Esophagus (tissue), 2 donors: ENCODE data around the gene SAP130. TPM values are rescaled to one million over a fixed set of nuclear protein-coding genes. Genes with fewer than 3 reads are reported as not detected.

Source experiments
- H3K27ac ChIP-seq, 2 donors: one replicate each; pipeline ENCODE4 v1.5.1; 2013; ENCODE audit warnings: low read depth in 2 of 2, mild to moderate bottlenecking in 2 of 2, inconsistent platforms in 1 of 2, low read length in 1 of 2, moderate library complexity in 1 of 2
- H3K27me3 ChIP-seq, 2 donors: one replicate each; pipeline ENCODE4 v1.6.1; 2013; ENCODE audit warnings: low read length in 2 of 2, control low read depth in 1 of 2, mild to moderate bottlenecking in 1 of 2; ENCODE audit not compliant: insufficient read depth in 2 of 2, control insufficient read depth in 1 of 2
- H3K36me3 ChIP-seq, 2 donors: one replicate each; pipeline ENCODE4 v1.6.1; 2013; ENCODE audit warnings: low read length in 1 of 2; ENCODE audit not compliant: control insufficient read depth in 2 of 2, insufficient read depth in 2 of 2
- H3K4me1 ChIP-seq, 2 donors: one replicate each; pipeline ENCODE4 v1.6.1; 2013; ENCODE audit warnings: low read length in 1 of 2; ENCODE audit not compliant: control insufficient read depth in 2 of 2, insufficient read depth in 2 of 2
- H3K4me3 ChIP-seq, 2 donors: one replicate each; pipeline ENCODE4 v1.5.1; 2013; ENCODE audit warnings: low read length in 2 of 2, mild to moderate bottlenecking in 2 of 2, low read depth in 1 of 2, moderate library complexity in 1 of 2
- H3K9me3 ChIP-seq, 2 donors: one replicate each; pipeline ENCODE4 v1.6.1; 2013; ENCODE audit warnings: mild to moderate bottlenecking in 2 of 2, low read depth in 1 of 2, low read length in 1 of 2, moderate library complexity in 1 of 2; ENCODE audit not compliant: control insufficient read depth in 2 of 2, insufficient read depth in 1 of 2
- WGBS, 2 donors: extraction: QIAGEN DNeasy Blood & Tissue Kit; methylation state at CpG; one replicate each; pipeline ENCODE4 v1.1.7; 2013; 5-methylcytosine and 5-hydroxymethylcytosine counted together
- polyA plus RNA-seq, 2 donors: library from polyadenylated mRNA; stranded (reverse); fragments of 200-250 nt; gene quantifications; one replicate each; pipeline ENCODE4 v1.2.3, GENCODE V29; 2013
- donor health status: healthy with polysubstance abuse.
- donor health status: Bipolar disorder and iron deficiency.

SAP130 gene
- polyA plus RNA-seq, 2 donors, result 6.3 to 7.3 TPM

DNA sequence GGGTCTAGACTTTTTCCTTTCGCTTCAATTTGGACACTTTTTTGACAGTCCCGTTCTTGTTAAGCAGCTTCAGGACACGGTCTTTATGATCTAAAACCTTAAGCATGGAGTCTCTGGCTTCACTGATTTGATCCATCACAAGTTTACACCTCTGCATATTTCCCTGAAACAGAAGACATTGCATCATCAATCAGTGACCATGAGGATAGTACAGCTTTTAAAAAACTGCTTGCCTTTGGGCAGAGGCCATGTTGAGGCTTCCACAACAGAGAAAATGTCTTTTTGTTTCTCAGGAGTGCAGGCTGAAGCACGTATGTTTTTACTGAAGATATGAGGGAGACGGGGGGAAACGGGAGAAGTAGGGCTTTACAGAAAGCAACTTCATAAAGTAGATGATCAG lies 85.9 kb downstream of the SAP130 start:
- Histone ChIP-seq H3K9me3 (no peaks in the 10 kb centered on the region), H3K27ac (no peak overlapping the region), H3K36me3 (peaks cover 14 to 15% of the 10 kb centered on the region in 2 donors), H3K27me3 (no peaks in the 10 kb centered on the region), H3K4me1 (no peaks in the 10 kb centered on the region), H3K4me3 (no peak overlapping the region)
- WGBS, 2 donors, result 92 to 95% methylated on average over 6 of the region's 6 CpGs

GRCh38 chr2:127941461-127941860 lies 86.4 kb downstream of the SAP130 start:
- WGBS, 2 donors, result 92 to 95% methylated on average over 9 of the region's 9 CpGs
- Histone ChIP-seq H3K9me3 (no peaks in the 10 kb centered on the region), H3K27ac (no peak overlapping the region), H3K27me3 (no peaks in the 10 kb centered on the region), H3K4me1 (no peaks in the 10 kb centered on the region), H3K36me3 (peaks cover 12 to 15% of the 10 kb centered on the region in 2 donors), H3K4me3 (no peak overlapping the region)

DNA sequence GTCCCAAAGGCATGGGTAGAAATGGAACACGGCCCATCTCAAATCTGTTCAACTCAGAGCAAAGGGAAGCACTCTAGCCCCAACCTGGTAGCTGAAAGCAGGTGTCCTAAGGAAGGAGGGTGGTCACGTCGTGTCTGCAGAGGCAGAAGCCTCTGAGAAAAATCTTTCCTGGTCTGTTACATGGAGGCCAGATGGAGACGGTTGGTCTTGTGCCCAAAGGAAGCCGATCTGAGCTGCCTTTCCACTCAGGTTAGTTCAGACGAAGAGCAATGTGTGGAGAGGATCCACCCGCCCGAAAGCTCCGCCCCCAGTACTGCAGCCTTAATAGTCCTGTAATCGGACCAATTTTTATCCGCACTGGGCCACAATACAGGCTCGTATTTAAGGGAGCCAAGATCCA lies 87.2 kb downstream of the SAP130 start:
- Histone ChIP-seq H3K9me3 (no peaks in the 10 kb centered on the region), H3K4me1 (no peaks in the 10 kb centered on the region), H3K27me3 (no peaks in the 10 kb centered on the region), H3K4me3 (no peak overlapping the region), H3K36me3 (peaks cover 6 to 15% of the 10 kb centered on the region in 2 donors), H3K27ac (no peak overlapping the region)
- 86% methylated on average over 12 of the region's 12 CpGs for WGBS, 2 donors

GRCh38 chr2:127935337-127935736 lies 92.5 kb downstream of the SAP130 start:
- H3K4me1 ChIP-seq, result no peaks in the 10 kb centered on the region
- H3K27me3 ChIP-seq, result no peaks in the 10 kb centered on the region
- H3K36me3 ChIP-seq, result no peaks in the 10 kb centered on the region
- H3K4me3 ChIP-seq, result no peak overlapping the region
- 91 to 93% methylated on average over 6 of the region's 6 CpGs for WGBS, 2 donors
- no peaks in the 10 kb centered on the region for H3K9me3 ChIP-seq
- H3K27ac ChIP-seq, result no peak overlapping the region

- Histone ChIP-seq H3K9me3 (no peaks in the 10 kb centered on the region), H3K27ac (no peak overlapping the region), H3K4me3 (no peak overlapping the region), H3K36me3 (no peaks in the 10 kb centered on the region), H3K4me1 (no peaks in the 10 kb centered on the region), H3K27me3 (no peaks in the 10 kb centered on the region)
- 57 to 67% methylated on average over 7 of the region's 7 CpGs for WGBS, 2 donors
Measured at GRCh38 chr2:127932199-127932876, 95.5 kb downstream of the SAP130 start.

DNA sequence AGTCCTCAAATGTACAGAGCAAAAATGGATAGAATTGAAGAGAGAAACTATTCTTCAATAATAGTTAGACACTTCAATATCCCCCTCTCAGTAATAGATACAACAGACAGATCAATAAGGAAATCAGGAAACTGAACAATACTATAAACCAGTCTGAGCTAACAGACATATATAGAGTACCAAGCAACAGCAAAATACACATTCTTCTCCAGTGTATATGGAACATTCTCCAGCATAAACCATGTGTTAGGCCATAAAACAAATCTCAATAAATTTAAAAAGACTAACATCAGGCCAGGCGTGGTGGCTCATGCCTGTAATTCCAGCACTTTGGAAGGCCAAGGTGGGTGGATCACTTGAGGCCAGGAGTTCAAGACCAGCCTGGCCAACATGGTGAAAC lies 98.4 kb downstream of the SAP130 start:
- Histone ChIP-seq H3K4me3 (no peak overlapping the region), H3K27me3 (no peaks in the 10 kb centered on the region), H3K27ac (no peak overlapping the region)

DNA sequence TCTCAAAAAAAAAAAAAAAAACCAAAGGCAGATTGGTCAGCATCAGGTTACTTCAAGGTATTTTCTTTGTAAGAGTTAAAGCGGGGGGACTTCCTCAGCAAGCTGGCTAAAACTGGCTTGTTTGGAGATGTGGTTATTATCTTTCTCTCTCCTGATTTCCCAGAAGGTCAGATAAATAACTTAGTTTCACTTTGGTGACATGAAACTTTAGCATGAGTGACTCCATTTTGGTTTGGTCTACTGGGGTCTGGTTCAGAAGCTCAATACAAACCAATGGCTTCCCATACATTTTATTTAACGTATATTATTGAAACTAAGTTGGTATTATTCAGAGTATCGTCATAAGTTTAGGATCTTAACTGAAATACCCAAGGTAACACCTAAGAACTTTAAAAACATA lies 100.5 kb downstream of the SAP130 start:
- Histone ChIP-seq H3K9me3 (no peaks in the 10 kb centered on the region), H3K4me1 (no peaks in the 10 kb centered on the region), H3K27ac (no peak overlapping the region), H3K27me3 (no peaks in the 10 kb centered on the region), H3K4me3 (no peak overlapping the region), H3K36me3 (no peaks in the 10 kb centered on the region)
- WGBS, 2 donors, result 91 to 92% methylated on average over 3 of the region's 3 CpGs

More for the DNA sequence above, 98.4 kb downstream of the SAP130 start:
- no peaks in the 10 kb centered on the region for H3K9me3 ChIP-seq
- H3K4me1 ChIP-seq, result no peaks in the 10 kb centered on the region
- no peaks in the 10 kb centered on the region for H3K36me3 ChIP-seq
- WGBS, 2 donors, result 88 to 92% methylated on average over 1 of the region's 1 CpG

DNA sequence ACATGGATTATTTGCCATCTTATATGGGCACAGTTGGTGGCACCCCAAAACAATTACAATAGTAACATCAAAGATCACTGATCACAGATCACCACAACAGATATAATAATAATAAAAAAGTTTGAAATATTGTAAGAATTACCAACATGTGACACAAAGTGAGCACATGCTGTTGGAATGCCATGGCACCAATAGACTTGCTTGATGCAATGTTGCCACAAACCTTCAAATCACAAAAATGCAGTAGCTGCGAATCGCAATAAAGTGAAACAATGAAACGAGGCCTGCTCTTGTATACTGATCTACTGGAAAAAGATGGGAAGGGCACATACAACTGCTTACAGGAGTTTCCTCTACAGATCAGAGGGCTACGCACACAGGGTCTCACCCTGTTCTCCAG lies 109.9 kb downstream of the SAP130 start:
- WGBS, 2 donors, result 94% methylated on average over 4 of the region's 4 CpGs

GRCh38 chr2:127913808-127914457 lies 113.9 kb downstream of the SAP130 start:
- H3K4me1 ChIP-seq, result no peaks in the 10 kb centered on the region
- H3K4me3 ChIP-seq, result no peak overlapping the region
- no peak overlapping the region for H3K27ac ChIP-seq
- WGBS, 2 donors, result 74 to 76% methylated on average over 8 of the region's 8 CpGs
- no peaks in the 10 kb centered on the region for H3K36me3 ChIP-seq
- no peaks in the 10 kb centered on the region for H3K9me3 ChIP-seq
- no peaks in the 10 kb centered on the region for H3K27me3 ChIP-seq

More for the DNA sequence above, 109.9 kb downstream of the SAP130 start:
- no peaks in the 10 kb centered on the region for H3K4me1 ChIP-seq
- no peaks in the 10 kb centered on the region for H3K9me3 ChIP-seq
- H3K4me3 ChIP-seq, result no peak overlapping the region
- no peaks in the 10 kb centered on the region for H3K27me3 ChIP-seq
- H3K36me3 ChIP-seq, result no peaks in the 10 kb centered on the region
- H3K27ac ChIP-seq, result no peak overlapping the region

GRCh38 chr2:127911737-127912136 lies 116.1 kb downstream of the SAP130 start:
- H3K4me3 ChIP-seq, result no peak overlapping the region
- no peaks in the 10 kb centered on the region for H3K36me3 ChIP-seq
- H3K4me1 ChIP-seq, result no peaks in the 10 kb centered on the region
- 60 to 64% methylated on average over 2 of the region's 2 CpGs for WGBS, 2 donors
- no peaks in the 10 kb centered on the region for H3K9me3 ChIP-seq
- H3K27ac ChIP-seq, result no peak overlapping the region
- H3K27me3 ChIP-seq, result no peaks in the 10 kb centered on the region
